GM10266 (cell line): ENCODE measurements around the gene GSDMA.

Experiments
- DNase-seq: peaks from one replicate; pipeline ENCODE4 v3.0.0; 2012; ENCODE audit errors: extremely low spot score
- TF ChIP-seq, protein P1 (sequence below): IDR thresholded peaks from 2 replicates; pipeline ENCODE4 v1.5.1; 2012; ENCODE audit warnings: mild to moderate bottlenecking, low read depth; ENCODE audit not compliant: control insufficient read depth, insufficient read depth; ENCODE audit errors: missing control alignments

Gene GSDMA

GRCh38 chr17:39953471-39953888 is 9.3 kb upstream of the GSDMA start:
- no peak for DNase-seq
- TF ChIP-seq, protein P1, sequence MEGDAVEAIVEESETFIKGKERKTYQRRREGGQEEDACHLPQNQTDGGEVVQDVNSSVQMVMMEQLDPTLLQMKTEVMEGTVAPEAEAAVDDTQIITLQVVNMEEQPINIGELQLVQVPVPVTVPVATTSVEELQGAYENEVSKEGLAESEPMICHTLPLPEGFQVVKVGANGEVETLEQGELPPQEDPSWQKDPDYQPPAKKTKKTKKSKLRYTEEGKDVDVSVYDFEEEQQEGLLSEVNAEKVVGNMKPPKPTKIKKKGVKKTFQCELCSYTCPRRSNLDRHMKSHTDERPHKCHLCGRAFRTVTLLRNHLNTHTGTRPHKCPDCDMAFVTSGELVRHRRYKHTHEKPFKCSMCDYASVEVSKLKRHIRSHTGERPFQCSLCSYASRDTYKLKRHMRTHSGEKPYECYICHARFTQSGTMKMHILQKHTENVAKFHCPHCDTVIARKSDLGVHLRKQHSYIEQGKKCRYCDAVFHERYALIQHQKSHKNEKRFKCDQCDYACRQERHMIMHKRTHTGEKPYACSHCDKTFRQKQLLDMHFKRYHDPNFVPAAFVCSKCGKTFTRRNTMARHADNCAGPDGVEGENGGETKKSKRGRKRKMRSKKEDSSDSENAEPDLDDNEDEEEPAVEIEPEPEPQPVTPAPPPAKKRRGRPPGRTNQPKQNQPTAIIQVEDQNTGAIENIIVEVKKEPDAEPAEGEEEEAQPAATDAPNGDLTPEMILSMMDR = no peak

- TF ChIP-seq, protein P1 = no peak
- DNase-seq = no peak
Observed at GRCh38 chr17:39954876-39955275, 7.9 kb upstream of the GSDMA start.

DNA sequence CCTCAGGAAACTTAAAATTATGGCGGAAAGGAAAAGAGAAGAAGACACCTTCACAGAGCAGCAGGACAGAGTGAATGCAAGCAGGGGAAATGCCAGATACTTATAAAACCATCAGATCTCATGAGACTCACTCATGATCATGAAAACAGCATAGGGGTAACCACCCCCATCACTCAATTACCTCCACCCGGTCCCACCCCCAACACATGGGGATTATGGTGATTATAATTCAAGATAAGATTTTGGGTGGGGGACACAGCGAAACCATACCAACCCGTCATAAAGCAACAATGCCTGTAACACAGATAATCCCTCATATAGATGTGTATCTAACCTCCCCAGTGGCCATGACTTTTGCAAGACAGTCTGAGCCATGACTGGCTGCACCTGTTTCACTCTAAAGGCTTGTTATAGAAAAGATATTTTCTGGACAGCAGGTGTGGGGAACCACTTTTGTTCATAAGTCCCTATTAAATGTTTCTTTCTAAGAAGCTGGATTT is 7.0 kb upstream of the GSDMA start:
- DNase-seq = no peak
- TF ChIP-seq, protein P1 = no peak

GRCh38 chr17:39960524-39961041 is 2.2 kb upstream of the GSDMA start:
- DNase-seq = no peak
- TF ChIP-seq, protein P1 = no peak

GRCh38 chr17:39963829-39964228 is 1.0 kb downstream of the GSDMA start:
- TF ChIP-seq, protein P1 = no peak
- no peak for DNase-seq

- no peak for DNase-seq
- TF ChIP-seq, protein P1 = no peak
Observed at GRCh38 chr17:39965017-39965699, 2.4 kb downstream of the GSDMA start.

- TF ChIP-seq, protein P1 = no peak
- no peak for DNase-seq
Observed at GRCh38 chr17:39966771-39967170, 4.0 kb downstream of the GSDMA start.
